IPS-18a (cell line): Measurements from ENCODE around the gene FAM110A.

Source experiments
- H3K27ac ChIP-seq: one replicate; pipeline ENCODE4 v1.5.1; 2013; ENCODE audit warnings: low read length
- H3K27me3 ChIP-seq: one replicate; pipeline ENCODE4 v1.6.1; 2013; ENCODE audit warnings: mild to moderate bottlenecking, low read length; ENCODE audit not compliant: control insufficient read depth, insufficient read depth
- H3K36me3 ChIP-seq: one replicate; pipeline ENCODE4 v1.6.1; 2013; ENCODE audit warnings: low read depth, low read length; ENCODE audit not compliant: control insufficient read depth
- H3K4me1 ChIP-seq: one replicate; pipeline ENCODE4 v1.6.1; 2013; ENCODE audit warnings: low read depth, low read length; ENCODE audit not compliant: control insufficient read depth
- H3K4me3 ChIP-seq: one replicate; pipeline ENCODE4 v1.5.1; 2013; ENCODE audit warnings: low read length
- H3K9ac ChIP-seq: one replicate; pipeline ENCODE4 v1.6.1; 2013; ENCODE audit warnings: mild to moderate bottlenecking, low read length, moderate library complexity
- H3K9me3 ChIP-seq: one replicate; pipeline ENCODE4 v1.6.1; 2013; ENCODE audit warnings: low read depth, low read length; ENCODE audit not compliant: control insufficient read depth

The FAM110A gene

DNA sequence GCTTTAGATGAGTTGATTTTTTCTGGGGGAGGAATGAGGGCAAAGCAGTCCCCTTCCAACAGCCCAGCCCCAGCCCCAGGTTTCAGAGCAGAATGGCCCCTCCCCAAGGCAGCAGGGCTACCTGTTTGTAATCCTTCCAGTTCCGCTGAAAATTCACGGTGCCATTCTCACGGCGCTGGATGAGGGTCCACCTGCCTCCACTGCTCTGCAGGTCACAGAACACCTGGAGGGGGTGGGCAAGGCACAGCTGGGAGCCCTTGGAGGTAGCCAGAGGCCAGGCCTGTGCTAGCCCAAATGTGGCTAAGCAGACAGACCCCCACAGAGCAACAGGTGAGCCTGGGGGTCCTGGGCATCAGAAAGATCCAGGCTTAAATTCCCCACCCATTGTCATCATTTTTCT, 46.1 kb downstream of the FAM110A start:
- H3K4me1 ChIP-seq = no peaks in the 10 kb centered on the region
- H3K9me3 ChIP-seq = no peaks in the 10 kb centered on the region

DNA sequence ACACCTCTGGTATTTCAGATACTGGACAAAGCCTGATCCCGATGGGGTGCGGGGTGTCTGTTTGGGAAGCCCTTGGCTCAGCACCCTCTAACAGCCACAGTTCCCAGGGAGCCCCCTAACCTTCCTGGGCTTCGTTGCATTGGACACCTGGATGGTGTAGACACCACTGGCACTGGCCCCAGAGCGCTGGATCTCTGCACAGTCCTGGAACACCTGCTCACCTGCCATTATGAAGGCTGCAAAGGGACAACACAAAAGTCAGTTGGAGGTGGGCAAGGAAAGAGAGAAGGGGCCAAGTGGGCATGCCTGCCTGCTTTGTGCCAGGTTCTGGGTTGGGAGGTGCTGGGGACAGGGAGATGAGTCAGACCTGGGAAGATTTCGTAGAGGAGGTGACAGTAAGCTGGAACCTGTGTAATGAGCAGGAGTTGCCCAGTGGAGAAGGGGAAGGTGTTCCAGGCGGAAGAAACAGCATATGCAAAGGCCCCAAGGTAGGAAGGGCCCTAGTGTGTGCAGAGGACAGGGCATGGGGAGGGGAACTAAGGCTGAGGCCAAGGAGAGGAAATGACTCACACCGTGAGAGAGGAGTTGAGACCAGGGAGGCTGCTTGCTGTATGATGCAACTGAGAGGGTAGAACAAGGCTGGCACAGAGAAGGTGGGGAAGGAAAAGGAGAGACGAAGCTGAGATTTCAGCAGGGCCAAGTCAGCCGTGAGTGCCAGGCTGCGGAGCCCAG, 47.7 kb downstream of the FAM110A start:
- Histone ChIP-seq H3K27me3 (peaks cover 9% of the 10 kb centered on the region), H3K9me3 (no peaks in the 10 kb centered on the region), H3K27ac (no peak overlapping the region), H3K36me3 (no peaks in the 10 kb centered on the region), H3K4me1 (no peaks in the 10 kb centered on the region), H3K9ac (no peak overlapping the region), H3K4me3 (no peak overlapping the region)

More for the DNA sequence above, 46.1 kb downstream of the FAM110A start:
- H3K36me3 ChIP-seq = no peaks in the 10 kb centered on the region
- H3K27me3 ChIP-seq = no peaks in the 10 kb centered on the region
- no peak overlapping the region for H3K4me3 ChIP-seq
- no peak overlapping the region for H3K27ac ChIP-seq
- no peak overlapping the region for H3K9ac ChIP-seq

- Histone ChIP-seq H3K27me3 (peaks cover 13% of the 10 kb centered on the region), H3K4me1 (no peaks in the 10 kb centered on the region), H3K9me3 (no peaks in the 10 kb centered on the region), H3K27ac (no peak overlapping the region), H3K36me3 (no peaks in the 10 kb centered on the region), H3K9ac (no peak overlapping the region), H3K4me3 (no peak overlapping the region)
These were observed 48.2 kb downstream of the FAM110A start for GRCh38 chr20:881783-882144.

- no peaks in the 10 kb centered on the region for H3K36me3 ChIP-seq
- H3K4me3 ChIP-seq = no peak overlapping the region
- no peak overlapping the region for H3K9ac ChIP-seq
- H3K4me1 ChIP-seq = no peaks in the 10 kb centered on the region
- no peak overlapping the region for H3K27ac ChIP-seq
- H3K27me3 ChIP-seq = peaks cover 13% of the 10 kb centered on the region
- no peaks in the 10 kb centered on the region for H3K9me3 ChIP-seq
These were observed 51.8 kb downstream of the FAM110A start for GRCh38 chr20:884983-885952.

- Histone ChIP-seq H3K4me3 (no peak overlapping the region), H3K4me1 (no peaks in the 10 kb centered on the region)
These were observed 53.6 kb downstream of the FAM110A start for GRCh38 chr20:887137-887536.

DNA sequence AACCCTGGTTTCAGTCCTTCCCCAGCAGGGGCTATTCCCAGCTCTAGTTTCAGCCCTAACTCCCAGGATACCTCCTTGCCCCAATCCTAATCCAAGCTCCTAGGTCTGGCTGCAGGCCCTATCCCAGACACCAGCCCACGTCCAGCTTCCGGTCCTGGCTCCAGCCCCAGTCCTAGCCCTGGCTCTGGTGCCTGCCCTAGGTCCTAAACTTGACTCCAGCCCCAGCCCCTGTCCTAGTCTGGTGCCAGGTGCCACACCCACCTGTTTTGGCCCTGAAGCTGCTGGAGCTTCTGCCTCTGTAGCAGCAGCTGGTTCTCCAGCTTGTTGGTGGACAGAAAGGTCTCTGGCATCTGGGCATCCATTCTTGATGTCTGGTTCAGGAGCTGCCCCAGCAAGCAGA, 54.5 kb downstream of the FAM110A start:
- no peak overlapping the region for H3K9ac ChIP-seq

More at GRCh38 chr20:887137-887536, 53.6 kb downstream of the FAM110A start:
- Histone ChIP-seq H3K9me3 (no peaks in the 10 kb centered on the region), H3K27me3 (peaks cover 13% of the 10 kb centered on the region), H3K9ac (no peak overlapping the region), H3K36me3 (no peaks in the 10 kb centered on the region), H3K27ac (no peak overlapping the region)

DNA sequence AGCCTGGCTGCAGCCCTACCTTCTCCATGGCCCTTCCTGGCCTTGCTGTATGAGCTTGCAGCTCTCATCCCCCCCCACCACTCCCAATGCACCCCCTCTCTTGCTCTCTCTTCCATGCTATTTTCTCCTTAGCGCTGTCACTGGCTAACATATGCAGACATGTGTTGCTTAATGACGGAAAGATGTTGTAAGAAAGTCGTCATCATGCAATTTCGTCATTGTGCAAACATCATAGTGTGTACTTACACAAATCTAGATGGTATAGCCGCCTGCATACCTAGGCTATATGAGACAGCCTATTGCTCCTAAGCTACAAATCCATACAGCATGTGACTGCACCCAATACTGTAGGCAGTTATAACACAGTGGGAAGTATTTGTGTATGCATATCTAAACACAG, 55.6 kb downstream of the FAM110A start:
- no peak overlapping the region for H3K27ac ChIP-seq
- H3K9ac ChIP-seq = no peak overlapping the region
- H3K27me3 ChIP-seq = peaks cover 13% of the 10 kb centered on the region
- H3K36me3 ChIP-seq = no peaks in the 10 kb centered on the region
- no peak overlapping the region for H3K4me3 ChIP-seq
- no peaks in the 10 kb centered on the region for H3K4me1 ChIP-seq
- no peaks in the 10 kb centered on the region for H3K9me3 ChIP-seq

More for the DNA sequence above, 54.5 kb downstream of the FAM110A start:
- no peak overlapping the region for H3K27ac ChIP-seq
- H3K9me3 ChIP-seq = no peaks in the 10 kb centered on the region
- H3K4me1 ChIP-seq = no peaks in the 10 kb centered on the region
- no peak overlapping the region for H3K4me3 ChIP-seq
- peaks cover 13% of the 10 kb centered on the region for H3K27me3 ChIP-seq
- H3K36me3 ChIP-seq = no peaks in the 10 kb centered on the region

- Histone ChIP-seq H3K36me3 (no peaks in the 10 kb centered on the region), H3K9ac (no peak overlapping the region), H3K27me3 (peaks cover 13% of the 10 kb centered on the region), H3K4me3 (no peak overlapping the region), H3K27ac (no peak overlapping the region), H3K4me1 (no peaks in the 10 kb centered on the region), H3K9me3 (no peaks in the 10 kb centered on the region)
These were observed 56.5 kb downstream of the FAM110A start for GRCh38 chr20:889932-890463.

GRCh38 chr20:890666-891057, 57.1 kb downstream of the FAM110A start:
- peaks cover 10% of the 10 kb centered on the region for H3K27me3 ChIP-seq
- H3K4me3 ChIP-seq = no peak overlapping the region
- no peaks in the 10 kb centered on the region for H3K9me3 ChIP-seq
- no peak overlapping the region for H3K9ac ChIP-seq
- H3K4me1 ChIP-seq = no peaks in the 10 kb centered on the region
- H3K27ac ChIP-seq = no peak overlapping the region
- no peaks in the 10 kb centered on the region for H3K36me3 ChIP-seq

- Histone ChIP-seq H3K9ac (no peak overlapping the region), H3K36me3 (no peaks in the 10 kb centered on the region), H3K4me3 (no peak overlapping the region), H3K9me3 (no peaks in the 10 kb centered on the region), H3K27ac (no peak overlapping the region), H3K27me3 (peaks cover 5% of the 10 kb centered on the region), H3K4me1 (no peaks in the 10 kb centered on the region)
These were observed 57.7 kb downstream of the FAM110A start for GRCh38 chr20:891058-891705.

GRCh38 chr20:891706-892080, 58.2 kb downstream of the FAM110A start:
- no peaks in the 10 kb centered on the region for H3K27me3 ChIP-seq
- H3K9ac ChIP-seq = no peak overlapping the region
- H3K4me3 ChIP-seq = no peak overlapping the region
- no peaks in the 10 kb centered on the region for H3K9me3 ChIP-seq
- H3K36me3 ChIP-seq = no peaks in the 10 kb centered on the region
- no peaks in the 10 kb centered on the region for H3K4me1 ChIP-seq
- H3K27ac ChIP-seq = no peak overlapping the region
